IPS DF 4.7 (cell line): ENCODE measurements around the gene EXT2.

Source experiments
- DNase-seq: peaks from one replicate; pipeline ENCODE4 v3.0.0-alpha.2; 2013; ENCODE audit warnings: low spot score; ENCODE audit errors: extremely low read depth

The EXT2 gene

DNA sequence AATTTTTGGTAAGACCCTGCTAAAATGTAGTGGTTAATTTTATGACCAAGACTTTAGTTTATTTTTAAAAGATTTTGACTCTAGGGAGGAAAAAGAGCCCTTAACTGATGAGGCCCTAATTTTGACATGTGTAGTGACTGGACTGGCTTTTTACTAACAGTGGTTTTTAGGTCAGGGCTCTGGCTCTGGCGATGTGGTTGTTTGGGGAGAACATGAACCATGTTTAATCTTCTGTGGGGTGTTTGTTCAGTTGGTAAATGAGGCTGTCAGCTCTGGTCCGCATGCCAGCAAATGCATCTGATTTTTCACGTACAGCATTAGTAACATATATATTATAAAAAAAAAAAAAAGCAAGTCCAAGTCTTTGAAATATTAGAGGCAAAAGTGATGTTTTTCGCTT lies 104.3 kb downstream of the EXT2 start:
- DNase-seq, result no peak

DNA sequence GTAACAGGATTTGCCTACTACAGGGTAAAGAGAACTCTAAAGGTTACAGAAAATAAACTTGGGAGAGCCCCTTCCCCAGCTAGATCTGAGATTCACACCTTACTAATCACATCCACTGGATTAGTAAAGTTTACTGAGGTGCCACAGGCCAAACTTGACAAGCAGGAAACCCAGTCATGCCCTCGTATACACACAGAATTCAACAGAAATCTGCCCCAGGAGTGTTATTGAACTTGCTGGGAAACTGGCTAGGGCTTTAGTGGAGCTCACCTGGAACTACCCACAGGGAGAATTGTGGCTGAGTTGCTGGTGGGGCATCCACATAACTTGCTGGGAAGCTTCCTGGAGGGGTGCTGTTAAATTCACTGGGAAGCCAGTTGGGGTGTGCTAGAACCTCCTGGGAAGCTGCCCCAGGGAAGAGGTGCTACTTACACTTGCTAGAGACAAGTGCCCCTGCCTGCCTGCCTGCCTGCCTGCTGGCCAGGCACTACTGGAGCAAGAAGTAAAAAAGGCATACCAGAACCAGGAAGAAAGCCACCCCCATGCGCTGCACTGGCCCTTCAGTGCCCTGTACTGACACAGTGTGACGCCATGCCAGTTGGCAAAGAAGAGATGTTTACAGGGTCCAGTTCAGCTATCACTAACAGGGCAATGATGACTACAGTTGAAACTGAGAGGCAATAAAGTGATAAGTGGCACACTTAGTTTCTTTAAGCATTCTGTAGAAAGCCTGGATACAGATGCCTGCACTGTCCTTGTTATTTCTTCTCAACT lies 108.0 kb downstream of the EXT2 start:
- DNase-seq, result no peak

DNA sequence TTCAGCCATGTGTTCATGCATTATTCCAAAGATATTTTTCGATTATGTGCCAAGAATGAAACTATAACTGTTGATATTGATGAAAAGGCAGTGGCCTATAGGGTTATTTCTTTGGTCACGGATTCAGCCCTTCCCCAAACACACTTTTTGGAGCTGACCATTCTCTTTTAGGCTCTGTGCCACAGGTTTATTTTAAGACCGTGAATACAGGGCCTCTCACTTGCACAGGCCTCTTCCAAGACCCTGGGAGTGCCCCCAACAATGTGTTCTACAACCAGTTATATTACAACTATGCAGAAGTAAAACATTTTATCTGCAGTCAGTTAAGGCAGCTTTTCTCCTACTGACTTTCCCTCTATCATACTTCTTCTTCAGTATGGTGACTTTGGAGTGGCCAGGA lies 109.9 kb downstream of the EXT2 start:
- no peak for DNase-seq

DNA sequence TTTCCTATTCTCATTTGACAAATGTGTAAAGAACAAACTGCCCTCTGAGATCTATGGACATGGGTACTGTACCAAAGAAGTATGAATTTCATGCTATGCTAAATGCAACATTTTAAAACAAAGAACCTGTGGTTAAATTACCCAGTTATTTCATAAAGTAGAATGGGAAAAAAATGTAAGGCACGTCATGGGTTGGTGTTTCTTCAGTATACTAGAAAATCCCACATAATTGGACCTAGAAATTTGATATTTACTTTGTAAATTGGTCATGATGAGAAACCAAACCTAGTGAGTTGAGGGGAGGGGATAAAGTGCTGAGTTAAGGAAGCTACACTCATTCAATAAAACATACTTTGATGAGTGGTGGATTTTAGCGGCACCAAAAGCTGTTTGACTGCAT lies 110.4 kb downstream of the EXT2 start:
- no peak for DNase-seq

DNA sequence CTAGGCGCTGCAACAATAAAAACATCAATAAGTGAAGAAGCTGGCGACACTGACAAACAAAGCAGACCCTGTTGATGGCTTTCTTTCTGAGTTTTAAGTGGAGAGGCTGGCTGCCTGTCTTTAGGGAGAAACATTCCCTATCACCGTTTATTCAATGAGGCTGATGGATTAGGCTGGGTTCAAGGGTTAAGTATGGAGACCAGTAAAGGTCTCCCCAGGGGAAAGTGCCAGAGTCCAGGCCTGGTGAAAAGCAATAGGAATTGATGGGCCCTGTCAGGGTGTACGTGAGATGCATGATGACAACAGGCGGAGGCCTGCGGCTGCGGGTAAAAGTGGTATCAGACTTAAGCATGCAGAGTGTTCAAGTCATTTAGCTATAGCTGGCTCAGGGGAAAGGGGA lies 111.8 kb downstream of the EXT2 start:
- no peak for DNase-seq

DNA sequence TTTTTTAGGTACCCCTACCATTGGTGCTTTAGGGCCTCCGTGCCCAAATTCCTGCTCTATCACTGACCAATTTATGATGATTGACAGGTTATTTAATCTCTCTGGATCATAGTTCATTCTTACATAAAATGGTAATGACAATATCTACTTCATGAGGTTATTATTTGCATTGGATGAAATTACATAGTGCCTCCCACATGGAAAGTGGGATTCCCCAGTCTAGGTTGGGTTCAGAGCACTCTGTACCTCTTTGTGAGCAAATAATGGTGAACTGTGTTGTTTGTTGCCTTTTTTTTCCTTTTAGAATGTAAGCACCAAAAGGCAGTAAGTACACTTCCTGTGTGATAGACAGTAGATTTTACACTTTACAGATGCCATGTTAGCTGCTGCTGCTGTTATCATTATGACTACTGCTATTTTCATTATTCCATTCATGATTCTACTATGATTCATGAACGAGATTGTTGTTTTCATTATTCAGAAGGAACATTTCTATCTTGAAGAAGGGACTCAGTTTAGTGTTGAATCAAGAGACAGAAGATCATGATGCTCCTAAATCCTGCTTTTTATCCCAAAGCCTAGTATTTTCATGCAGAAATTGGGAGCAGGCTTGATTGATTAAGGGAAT lies 113.6 kb downstream of the EXT2 start:
- DNase-seq, result no peak

DNA sequence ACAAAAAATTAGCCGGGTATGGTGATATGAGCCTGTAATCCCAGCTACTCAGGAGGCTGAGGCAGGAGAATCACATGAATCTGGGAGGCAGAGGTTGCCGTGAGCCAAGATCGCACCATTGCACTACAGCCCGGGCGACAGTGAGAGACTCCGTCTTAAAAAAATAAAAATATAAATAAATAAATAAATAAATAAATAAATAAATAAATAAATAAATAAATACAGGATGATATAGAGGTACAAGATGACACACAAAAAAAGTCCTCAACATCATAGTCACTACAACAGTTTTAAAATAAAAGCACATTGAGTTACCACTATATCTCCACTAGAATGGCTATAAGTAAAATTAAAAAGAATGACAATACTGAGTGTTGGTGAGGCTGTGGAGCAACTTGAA lies 116.7 kb downstream of the EXT2 start:
- DNase-seq, result no peak

DNA sequence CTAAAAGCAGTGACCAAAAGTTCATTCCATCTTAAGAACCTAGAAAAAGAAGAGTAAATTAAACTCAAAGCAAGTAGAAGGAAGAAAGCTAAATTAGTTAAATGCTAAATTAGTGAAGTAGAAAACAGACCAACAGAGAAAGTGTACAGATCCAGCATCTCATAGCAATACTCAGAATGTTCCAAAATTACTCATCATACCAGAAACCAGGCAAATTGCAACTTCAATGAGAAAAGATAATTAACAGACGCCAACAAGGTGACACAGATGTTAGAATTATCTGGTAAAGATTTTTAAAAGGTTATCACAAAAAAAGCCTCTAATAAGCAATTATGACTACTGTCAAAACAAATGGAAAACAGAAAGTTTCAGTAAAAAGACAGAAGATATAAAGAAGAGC lies 117.7 kb downstream of the EXT2 start:
- no peak for DNase-seq

DNA sequence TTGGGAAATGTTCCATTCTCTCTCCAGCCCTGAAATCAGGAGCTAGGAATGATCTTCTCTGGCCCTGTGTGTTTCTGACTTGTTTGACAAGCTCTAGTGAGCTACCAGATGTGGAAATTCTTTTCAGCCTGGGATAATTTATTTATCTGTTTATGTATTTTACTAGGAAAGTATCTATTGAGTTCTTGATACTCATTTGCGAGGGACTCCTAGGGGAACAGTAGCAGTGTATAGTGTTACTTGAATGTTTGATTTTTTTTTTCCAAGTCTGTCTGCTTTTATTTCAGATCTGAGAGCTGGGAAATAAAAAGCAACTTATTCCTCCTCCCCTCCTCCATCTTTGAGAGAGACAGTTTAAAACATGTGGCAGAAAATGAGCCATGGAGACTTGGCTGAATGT lies 122.0 kb downstream of the EXT2 start:
- DNase-seq, result no peak

DNA sequence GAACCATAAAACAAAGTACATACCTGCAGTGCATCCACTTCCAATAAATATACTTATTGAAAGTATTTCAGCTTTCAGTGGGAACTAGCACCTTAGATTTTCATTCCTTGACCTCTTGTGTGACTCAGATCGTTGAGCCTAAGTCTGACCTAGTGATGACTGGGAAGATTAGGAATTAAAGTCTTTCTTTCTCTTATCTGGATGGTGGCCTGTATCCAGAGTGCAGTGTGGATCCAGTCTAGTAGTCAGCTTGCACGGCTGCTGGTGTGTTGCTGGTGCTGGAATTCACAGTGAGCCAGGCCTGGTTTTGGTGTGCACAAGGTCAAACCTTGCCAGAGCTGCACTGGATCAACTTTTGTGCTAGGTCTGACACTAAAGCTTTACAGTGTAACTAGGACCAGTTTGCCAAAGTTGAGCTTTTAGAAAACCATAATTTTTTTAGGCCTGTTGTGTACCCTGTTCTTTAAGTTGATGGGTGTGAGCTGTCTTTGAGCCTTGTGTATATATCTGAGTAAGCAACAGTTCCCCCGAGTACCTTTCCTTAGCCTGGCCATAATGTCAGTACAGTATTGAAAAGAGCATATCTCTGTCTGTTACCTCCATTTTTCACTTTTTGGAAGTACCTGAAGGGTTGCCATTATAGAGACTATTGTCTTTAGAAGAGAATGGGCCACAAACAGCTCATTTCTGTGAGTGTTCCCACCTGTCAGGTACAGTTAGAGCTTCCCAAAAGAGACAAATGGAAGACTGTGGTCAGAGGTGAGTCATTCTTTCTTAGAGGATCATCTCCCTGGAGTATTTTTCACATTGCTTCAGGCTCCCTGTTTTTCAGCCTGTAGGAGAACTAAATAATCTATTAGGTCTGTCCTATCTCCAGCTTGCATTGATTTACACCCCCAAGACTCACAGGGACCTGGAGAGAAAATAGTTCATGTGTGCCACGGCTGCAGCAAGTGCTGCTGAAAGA lies 124.6 kb downstream of the EXT2 start:
- no peak for DNase-seq

DNA sequence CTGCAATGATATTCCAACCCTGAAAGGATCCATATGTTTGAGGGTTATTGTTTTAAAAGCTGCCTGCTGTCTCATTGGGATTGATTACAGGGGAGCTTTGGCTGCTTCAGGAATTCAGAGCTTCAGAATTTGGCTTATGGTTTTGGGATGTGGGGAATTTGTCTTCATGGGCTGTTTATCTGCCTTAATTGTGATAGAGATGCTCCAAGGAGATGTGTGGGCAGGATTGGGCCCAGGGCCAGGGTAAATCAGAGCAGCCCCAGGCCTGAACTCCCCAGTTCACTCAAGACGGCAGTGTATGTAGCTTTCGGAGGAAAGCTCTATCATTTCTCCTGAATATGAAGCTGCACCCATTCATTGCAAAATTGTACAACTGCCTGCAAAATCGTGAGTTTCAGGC lies 126.0 kb downstream of the EXT2 start:
- no peak for DNase-seq

DNA sequence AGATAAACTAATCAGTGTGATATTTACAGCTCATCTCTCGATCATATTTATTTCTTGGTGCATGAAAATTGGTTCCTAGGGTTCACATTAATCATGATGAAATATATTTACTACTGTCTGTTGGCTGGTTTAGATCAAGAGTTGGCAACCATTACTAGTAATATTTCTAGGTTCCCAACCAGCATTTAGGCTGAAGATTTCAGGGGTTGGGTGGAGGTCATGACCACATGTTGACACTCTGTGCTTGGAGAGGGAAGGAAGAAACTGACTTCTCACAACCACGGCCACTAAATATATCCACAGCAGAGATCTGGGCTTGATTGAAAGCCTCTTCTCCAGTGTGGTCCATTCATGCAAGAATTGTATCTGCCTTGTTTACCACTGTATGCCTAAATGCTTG lies 126.5 kb downstream of the EXT2 start:
- no peak for DNase-seq

DNA sequence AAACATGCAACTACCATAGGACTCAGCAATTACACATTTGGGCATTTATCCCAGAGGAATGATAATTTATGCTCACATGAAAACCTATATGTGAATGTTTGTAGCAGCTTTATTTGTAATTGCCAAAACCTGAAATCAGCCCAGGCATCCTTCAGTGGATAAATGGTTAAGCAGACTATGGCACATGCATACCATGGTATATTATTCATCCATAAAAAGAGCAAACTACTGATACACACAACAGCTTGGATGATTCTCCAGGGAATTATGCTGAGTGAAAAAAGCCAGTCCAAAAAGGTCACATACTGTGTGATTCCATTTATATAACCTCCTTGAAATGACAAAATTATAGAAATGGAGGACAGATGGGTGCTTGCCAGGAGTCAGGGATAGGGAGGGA lies 127.8 kb downstream of the EXT2 start:
- DNase-seq, result no peak

DNA sequence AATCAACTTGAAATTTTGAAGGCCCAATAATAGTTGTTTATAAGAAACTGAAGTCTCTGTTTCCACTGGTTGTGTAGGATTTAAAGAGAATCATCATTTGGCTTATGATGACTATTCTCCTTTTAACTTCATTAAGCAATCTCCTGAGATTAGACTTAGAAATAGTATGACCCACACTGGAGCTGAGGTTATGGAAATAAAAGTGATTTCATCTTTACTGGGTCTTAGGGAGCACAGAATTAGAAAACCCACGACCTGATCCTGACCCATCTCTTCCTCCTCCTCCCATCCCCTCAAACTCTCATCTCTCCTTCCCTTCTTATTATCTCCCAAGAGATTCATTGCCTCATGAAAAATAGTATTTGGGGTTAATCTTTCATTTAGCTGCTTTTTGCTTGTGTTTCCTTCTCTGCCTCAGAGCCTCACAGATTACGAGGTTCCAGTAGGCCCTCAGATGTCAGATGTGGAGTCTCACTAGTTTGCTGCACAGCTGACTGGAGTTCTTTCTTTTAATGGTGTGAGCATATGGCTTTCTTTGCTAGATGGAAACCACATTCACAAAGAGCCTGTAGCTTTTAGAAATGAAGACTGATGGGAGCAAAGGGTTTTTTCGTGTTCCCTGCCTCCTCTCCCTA lies 129.5 kb downstream of the EXT2 start:
- no peak for DNase-seq

DNA sequence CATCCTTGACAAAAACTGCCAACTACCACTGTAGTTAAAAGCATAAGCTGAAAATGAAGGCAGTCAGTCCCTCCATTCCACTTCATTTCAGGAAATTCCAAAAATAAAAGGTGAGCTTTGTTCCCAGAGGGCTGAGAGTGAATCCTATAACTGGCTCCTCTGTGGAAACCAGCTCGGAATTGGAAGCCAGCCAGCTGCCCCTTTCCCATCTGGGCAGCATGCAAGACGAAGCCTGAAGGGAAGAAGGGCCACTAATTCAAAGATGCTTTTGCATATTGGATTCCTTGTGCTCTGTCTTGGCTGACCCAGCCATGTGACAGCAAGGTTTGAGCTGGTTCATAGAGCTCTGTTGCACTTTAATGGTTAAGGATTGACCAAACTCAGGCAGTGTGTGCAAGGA lies 131.0 kb downstream of the EXT2 start:
- DNase-seq, result no peak

DNA sequence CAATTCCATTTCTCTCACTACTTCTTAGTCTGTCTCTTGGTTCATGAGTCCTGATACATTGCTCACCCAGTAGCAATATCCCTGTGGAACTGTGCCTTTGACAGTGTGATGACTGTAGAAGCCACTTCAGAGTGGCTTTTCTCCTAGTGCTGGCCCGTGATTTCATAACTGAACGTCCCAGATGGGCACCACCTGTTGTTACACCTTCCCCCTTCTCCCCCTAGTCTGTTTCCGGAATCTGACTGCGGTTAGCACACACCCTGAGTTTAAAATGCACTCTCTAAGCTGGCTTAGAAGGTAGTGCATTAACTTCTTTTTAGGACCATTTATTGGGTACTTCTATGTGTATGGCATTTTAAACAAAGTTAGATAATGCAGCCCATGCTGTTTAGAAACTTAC lies 131.5 kb downstream of the EXT2 start:
- no peak for DNase-seq

DNA sequence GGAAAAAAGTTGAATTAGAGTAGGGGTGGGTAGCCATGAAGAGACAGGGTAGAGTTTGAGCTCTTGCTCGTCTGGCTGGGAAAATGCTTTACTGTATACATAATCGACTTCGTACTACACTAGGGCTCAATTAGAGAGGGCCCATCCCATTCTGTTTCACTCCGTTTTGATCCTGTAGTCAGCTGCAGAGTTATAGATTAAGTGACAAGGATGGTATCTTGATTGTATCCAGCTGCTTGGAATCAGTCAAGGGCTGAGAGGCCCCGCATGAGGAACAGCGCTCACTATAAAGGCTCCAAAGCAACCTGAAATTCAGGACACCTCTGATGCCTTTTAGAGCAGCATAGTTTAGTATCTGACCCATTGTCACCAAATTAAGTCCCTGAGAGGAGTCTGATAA lies 132.9 kb downstream of the EXT2 start:
- no peak for DNase-seq

DNA sequence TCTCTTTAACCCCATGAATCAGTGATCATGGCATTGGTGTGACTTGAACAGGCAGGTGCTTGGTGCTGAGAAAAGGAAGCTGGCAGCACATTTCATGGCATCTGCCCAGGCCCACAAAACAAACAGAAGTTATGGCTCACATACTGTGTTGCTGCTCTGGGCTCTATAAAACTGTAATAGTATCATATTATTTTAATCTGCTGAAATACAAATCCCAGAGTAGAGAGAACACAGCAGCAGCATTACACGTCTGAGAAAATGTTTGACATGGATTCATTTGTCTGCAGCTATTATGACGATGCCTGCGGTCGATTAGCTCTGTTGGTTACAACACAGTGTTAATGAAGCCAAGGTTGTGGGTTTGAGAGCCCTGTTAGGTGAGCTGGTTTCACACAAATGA lies 133.6 kb downstream of the EXT2 start:
- no peak for DNase-seq

DNA sequence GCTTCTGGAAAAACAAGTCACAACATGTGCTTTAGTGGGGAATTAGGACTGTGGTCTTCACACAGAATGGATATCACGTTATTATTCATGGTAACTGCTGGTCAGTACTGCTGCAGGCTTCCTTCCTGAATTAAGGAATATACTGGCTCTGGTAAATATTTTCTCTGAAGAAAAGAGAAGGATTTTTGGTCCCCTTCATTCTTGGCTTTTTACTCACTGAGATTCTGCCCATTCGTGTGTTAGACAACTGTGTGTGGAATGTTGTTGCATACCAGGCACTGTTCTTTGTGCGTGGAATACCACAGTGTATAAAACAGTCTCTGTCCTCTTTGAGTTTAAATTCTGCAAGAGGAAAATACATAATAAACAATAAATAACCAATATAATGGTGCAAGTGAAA lies 134.1 kb downstream of the EXT2 start:
- DNase-seq, result no peak

DNA sequence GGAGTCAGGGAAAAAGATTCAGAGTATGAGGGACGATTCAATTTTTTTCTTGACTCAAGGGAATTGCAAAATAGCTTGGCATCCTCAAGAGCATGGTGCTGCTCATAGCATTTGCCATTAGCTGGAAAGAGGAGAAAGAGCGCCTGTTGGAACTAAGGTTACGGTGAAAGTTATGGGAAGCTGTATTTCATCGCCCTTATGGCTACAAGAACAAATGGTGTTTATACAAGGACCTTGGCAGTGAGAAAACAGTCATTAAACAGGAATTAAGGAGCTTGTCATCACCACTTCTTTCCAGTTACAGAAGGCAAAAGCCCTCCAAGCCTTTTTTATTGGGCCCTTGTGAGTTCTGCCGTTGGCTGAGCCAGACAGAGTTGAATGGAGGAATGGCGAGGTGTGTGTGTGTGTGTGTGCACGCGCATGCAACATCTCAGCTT lies 140.3 kb downstream of the EXT2 start:
- no peak for DNase-seq

DNA sequence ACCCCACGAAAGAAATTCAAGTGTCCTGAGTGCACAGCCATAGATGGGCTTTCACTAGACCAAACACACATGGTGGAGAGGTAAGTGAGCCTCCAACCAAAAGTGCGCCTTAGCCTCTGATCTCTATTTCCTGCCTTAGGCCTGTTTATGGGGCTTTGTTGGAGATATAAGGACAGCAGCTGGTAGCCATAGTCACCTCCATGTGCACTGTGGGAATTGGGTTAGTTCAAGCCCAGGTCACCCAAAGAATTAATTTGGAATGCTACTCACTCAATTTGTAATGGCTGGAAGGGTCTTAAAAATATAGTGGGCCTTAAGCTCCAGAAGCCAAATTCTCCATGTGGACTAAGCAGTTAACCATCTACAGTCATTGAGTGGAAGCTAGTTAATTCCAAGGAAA lies 140.8 kb downstream of the EXT2 start:
- DNase-seq, result no peak

DNA sequence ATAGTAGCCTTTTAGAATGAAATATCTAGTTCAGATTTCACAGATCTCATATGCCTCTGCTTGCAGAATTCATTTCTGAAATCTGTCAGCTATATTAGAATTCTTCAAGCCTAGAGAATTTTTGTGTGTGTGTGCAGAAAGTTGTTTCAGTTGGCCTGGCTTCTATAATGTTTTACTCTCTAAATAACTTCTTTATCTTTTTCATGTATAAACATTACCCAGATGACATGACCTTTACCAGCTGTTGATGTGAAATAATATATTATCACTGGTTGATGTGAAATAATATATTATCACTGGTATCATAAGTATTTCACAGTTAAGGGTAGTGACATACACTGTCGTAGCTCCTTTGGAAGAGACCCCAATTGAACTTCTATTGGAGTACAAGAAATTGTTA lies 141.7 kb downstream of the EXT2 start:
- DNase-seq, result no peak
